ENCODE measurements around the gene ARPC4.

GRCh38 chr3:9765865-9766264 lies 27.0 kb upstream of the ARPC4 start:
- no peak for TF ChIP-seq CTCF (IDR thresholded peaks at IDR 0.05 in 4 of 5, conservative IDR thresholded peaks at IDR 0.05 in 1 of 5)
- TF ChIP-seq POLR2A (IDR thresholded peaks at IDR 0.05), result no peak

Data from gastrocnemius medialis (tissue), 4 donors.